ENCODE measurements around the gene KDSR.
A peak's percentile ranks its signal among the peaks of the same experiment; 100 is the strongest.
"Not testable (repeated sequence)": the region's sequence is repeated elsewhere in the genome, so short reads cannot be mapped to it uniquely, and the experiment has no call there.

KDSR gene

DNA sequence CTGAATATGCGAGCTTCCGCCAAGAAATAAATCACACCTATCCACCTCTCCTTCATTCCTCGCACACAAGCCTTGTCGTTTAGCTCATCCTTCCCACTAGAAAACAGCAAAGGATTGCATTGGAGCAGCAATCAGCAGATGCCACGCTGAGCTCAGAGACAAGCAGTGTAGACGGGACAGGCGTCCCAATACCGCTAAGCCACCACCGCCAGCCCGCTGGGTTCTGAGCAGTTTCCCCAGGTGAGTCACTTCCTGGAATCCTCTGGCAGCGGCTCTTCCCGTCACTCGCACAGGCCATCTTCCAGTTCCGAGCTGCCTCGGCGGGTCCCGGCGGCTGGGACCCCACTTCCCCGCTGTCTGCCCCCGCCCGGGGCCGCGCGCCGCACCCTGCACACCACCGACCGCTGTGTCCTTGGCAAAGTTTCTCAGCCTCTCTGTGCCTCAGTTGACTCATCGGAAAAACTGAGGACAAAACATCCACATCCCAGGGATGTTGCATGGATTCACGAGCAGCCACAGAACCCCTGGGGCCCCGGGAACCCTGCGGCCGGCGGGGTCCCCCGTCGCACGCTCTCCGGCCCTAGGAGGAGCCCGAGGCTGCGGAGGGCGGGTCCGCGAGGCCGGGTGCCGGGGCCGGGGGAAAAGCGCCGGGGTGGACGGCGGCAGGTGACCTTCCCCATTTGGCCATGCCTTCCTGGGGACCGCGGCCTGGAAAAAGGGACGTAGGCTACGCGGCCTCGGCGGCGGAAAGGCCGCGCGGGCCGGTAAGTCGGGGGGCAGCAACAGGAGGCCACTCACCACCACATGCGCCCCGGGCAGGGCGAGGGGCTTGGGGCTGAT lies 573 bp downstream of the KDSR start:
- peak; percentile 80 for DNase-seq (ENCODE audit: low read depth)

DNA sequence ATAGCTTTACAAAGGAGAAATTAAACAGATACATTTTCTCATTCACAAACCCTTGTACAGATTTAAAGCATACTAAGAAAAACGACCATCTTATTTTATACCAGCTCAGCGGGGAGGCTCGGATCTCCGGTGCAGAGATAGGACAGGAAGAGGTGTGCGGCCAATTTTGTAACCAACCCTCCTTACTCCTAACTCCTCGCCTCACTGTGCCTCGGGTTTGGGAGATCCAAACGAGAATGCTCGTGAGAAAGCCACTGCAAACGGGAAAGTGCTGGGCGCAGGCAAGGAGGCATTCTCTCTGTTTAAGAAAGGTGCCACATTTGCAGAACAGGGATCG lies 1.2 kb downstream of the KDSR start:
- peak; percentile 27 for DNase-seq (ENCODE audit: low read depth)

DNA sequence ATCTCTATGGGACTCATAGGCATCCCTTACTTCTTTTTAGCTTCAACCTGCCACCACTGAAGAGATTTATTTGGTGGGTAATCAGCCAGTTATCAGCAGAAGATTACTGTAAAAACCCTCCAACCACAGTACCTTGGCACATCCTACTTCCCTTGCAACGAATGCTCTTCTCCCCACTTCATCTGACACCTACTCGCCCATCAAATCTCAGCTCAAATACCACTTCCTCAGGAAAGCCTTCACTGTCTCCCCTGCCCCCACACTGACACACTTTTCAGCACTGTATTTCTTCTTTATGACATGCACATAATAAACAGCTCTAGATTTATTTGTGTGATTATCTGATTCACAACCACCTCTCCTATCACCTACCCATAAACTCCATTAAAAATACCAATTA lies 3.1 kb downstream of the KDSR start:
- no peak for DNase-seq (ENCODE audit: low read depth)

DNA sequence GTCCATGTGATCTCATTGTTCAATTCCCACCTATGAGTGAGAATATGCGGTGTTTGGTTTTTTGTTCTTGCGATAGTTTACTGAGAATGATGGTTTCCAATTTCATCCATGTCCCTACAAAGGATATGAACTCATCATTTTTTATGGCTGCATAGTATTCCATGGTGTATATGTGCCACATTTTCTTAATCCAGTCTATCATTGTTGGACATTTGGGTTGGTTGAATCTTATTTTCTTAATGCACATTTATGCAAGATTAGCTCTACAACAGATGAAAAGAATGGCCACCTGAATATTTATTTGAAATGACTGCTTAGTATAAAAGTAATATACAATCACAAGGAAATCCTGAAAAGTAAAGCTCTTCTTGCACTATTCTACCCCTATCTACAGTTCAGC lies 3.6 kb downstream of the KDSR start:
- DNase-seq (ENCODE audit: low read depth), result not testable (repeated sequence)

DNA sequence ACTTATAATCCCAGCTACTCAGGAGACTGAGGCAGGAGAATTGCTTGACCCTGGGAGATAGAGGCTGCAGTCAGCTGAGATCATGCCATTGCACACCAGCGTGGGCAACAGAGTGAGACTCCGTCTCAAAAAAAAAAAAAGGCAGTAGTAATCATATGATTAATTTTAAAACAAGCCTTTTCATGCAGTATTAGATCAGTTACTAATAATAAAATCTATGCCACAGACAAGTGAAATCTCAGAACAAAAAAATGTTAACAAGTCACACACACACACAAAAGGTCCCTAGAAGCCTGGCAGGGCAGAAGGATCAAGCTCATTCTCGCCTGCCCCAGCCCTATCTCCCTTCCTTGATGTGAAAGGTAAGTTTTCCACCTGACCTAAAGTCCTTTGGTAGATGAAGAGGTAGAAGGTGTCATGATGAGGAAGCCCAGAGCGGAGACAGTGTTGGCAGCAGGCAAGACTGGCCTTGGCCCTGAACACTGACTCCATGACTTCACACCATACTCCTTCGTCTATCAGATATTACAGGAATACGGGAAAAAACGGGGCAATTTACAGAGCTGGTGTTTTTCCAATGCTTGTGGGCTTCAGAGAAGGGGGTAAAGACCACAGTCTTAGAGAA lies 10.6 kb downstream of the KDSR start:
- no peak for DNase-seq (ENCODE audit: low read depth)

DNA sequence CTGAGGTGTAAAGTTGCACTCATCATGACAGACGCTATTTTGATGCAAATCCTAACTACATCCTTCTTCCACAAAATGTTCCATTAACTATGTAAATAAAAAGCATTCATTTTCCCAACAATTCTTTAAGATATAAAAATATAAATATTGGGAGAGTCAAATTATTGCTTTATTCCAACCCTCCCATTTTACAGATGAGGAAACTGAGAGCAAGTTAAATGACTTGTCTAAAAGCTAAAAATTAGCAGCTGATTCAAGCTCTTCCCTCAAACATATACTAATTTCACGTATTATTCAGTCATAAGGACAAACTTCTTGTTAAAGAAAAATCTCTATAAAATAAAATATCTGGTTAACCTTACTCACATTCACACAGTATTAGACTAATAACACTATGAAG lies 16.8 kb downstream of the KDSR start:
- no peak for DNase-seq (ENCODE audit: low read depth)

DNA sequence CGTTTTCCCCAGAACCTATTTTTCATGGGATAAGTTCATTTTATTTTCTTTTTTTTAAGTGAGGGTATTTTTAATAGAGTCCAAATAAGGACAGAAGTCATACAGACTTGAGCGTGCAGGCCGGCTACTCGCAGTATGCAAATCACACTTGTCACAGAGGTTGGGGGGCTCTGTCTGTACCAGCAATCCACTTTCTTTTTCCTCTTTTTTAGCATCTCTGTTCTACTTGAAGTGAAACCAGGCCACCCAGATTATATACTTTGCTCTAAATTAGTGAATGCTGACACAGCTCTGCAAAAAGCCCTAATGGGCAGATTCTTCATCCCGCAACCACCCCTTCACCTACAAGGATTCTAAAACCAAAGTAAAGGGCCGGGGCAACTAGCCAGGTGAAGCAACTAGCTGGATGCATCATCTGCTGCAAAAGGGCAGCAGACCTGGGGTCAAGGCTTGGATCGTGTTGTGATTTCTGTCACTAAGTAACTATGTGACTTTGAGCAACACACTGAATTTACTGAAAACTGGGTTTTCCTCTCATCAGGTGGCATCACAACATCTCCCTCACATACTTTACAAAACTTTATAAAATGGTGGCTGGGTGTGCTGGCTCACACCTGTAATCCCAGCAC lies 18.4 kb downstream of the KDSR start:
- no peak for DNase-seq (ENCODE audit: low read depth)

DNA sequence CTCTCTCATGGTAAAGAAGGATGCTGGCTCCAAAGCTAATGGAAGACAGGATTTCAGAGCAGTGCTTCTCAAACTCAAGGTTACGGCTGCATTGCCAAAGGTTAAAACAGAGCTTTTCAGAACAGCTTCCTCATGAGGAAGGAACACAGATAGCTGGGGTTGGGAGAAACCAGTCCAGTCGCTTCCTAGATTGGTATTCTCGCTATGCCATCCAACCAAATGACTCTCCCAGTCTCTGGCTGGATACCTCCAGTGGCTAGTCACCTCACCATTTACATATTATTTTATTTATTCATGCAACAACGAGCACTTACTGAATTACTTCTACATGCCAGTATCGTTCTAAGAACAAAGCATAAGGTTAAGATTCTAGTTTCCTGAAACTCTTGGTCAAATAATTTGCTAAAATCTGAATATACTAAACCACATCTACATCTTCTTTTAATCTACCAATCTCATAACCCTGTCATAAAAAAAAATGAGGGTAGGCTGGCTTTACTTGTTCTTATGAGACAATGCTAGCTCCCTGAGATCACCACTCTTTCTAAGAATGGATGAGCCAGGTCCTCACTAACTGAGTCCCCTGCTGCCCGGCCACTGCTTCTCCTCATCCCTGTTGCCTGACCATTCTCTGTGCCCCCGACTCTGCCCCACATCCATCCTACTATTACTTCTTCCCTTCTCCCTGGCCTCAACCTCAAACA lies 20.4 kb downstream of the KDSR start:
- peak; percentile 9 for DNase-seq (ENCODE audit: low read depth)

DNA sequence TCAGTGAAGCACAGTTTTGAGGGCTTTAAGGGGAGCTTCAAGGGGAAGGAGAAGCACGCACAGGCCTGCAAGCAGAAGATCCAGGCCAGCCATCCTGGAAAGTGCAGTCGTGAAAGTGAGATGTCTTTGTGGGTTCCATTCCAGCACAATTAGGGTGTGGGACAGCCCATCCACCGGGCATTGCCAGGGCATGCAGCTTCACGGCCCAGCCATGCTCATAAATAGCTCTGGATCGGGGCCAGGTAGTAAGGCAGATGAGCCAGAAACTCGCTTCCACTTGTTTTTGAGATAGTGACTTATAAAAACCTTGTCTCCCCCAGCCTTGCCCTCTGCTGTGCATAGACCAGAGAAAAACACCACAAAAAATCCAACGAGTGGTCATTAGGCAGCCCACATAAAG lies 21.0 kb downstream of the KDSR start:
- peak; percentile 66 for DNase-seq (ENCODE audit: low read depth)

DNA sequence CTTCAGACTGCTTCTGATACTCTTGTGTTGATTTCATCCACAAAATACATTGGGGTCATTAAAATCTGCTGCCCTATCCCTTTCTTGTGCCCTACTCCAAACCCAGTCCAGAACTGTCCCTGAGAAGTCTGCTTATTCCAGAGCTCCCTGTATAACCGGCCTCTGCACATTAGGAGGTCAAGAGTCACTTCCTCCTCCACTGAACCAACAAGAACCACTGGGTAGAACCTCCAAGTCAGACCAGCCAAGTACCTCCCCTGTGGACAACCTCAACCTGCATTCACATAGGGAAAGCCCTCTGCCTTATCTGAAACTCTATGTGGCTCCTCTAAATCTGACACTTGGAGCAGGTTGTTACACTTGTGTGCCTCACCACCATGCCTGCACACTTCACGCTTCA lies 22.1 kb downstream of the KDSR start:
- DNase-seq (ENCODE audit: low read depth), result no peak

DNA sequence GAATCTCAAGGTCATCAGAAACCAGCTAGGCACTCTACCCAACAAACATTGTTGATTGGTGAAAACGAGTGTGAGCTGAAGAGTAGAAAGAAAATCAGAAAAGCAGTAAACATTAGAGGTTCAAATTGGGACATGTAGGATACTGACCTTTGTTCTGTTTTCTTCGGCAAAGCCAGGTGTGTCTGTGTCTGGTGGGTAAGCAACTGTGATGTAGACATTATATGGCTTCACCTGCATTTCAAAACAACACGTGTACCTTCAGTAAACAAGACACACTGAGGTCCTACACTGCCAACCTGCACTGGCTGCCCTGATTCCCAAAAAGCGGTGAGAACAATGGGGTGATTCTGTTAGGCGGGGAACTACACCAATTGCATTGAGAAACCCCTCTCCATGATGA lies 22.7 kb downstream of the KDSR start:
- DNase-seq (ENCODE audit: low read depth), result no peak

DNA sequence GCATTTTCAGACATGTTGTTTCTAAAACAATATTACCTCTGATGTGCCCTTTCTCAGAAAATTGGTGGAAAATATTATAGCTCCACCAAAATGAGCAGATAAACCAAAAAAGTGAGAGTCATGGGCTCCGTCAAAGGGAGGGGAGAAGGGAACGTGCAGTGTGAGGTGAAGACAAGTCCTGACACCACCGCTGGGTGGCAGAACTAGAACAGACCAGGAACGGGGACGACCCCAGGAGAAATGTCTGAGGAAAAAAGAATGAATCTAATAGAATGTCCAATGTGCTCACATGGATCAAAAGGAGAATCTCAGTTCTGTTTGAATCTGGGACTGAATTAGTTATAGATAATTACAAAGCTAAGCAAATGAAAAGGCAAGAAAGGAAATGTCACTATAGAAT lies 24.8 kb downstream of the KDSR start:
- peak; percentile 27 for DNase-seq (ENCODE audit: low read depth)

DNA sequence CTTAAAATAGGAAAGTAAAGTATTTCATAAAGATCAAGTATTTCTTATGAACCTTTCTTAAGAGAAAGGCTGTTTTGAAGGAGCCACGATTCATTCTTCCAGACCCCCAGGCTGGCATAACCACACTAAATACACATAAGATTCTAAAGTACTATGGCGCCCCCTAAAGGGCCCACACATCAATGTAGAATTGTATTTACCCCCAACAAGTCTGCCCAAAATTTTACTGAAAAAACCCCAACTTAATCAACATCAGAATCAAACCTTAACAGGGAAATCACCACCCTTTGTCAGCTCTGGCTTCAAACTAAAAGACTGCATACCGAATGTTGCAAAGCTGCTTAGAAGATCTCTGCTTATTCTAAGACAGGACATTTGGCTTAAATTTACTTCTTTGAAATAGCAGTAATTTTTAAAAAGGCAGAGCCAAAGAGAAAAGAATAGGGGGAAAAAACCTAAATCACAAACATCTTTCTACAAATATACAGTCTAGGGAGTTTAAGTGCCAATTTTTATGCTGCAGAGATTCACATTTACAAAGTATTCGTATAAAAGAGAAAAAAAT lies 27.0 kb downstream of the KDSR start:
- peak; percentile 47 for DNase-seq (ENCODE audit: low read depth)

DNA sequence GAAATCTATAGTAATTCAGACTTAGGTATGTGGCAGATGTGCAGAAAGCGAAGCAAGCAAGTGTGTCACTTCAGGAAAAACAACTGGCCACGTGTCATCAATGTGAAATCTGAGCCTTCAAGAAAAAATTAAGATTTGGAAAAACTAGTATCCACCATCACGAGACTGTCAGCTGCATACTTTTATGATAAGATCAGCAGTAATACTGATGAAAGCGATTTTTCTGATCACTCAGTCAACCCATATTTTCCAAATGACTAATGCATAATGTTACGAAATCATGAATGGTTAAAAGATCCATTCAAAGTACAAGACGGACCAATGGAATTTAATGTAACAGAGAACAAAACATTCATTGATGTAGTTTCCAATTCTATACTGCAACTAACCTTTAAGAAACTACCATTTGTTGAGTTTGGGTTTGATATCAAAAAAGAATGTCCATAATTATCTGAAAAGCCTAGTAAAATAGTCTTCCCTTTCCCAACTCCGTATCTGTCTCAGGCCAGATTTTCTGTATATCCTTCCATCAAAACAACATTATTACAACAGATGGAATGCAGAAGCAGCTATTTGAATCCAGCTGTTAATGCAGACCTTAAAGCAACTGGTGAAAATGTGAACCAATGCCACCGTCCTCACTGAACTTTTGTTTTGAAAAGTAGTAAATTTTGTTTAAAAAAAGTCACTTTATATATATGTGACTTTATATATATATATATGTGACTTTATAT lies 30.5 kb downstream of the KDSR start:
- DNase-seq (ENCODE audit: low read depth), result peak; percentile 93

DNA sequence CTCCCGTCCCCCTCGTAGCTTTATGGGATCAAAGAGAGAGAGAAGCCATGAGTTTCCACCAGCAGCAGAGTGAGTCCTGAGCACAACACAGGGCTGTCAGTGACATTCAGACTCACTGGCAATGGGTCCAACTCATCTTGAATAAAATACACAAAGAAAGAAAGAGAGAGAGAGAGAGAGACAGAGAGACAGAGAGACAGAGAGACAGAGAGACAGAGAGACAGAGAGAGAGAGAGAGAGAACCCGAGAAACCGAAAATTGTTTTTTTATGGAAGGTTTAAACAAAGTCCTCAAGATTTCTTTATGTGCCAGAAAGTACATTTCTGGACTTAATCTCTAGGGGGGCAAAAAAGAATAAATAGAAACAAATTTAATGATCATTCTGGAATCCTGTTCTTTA lies 35.9 kb downstream of the KDSR start:
- no peak for DNase-seq (ENCODE audit: low read depth)

DNA sequence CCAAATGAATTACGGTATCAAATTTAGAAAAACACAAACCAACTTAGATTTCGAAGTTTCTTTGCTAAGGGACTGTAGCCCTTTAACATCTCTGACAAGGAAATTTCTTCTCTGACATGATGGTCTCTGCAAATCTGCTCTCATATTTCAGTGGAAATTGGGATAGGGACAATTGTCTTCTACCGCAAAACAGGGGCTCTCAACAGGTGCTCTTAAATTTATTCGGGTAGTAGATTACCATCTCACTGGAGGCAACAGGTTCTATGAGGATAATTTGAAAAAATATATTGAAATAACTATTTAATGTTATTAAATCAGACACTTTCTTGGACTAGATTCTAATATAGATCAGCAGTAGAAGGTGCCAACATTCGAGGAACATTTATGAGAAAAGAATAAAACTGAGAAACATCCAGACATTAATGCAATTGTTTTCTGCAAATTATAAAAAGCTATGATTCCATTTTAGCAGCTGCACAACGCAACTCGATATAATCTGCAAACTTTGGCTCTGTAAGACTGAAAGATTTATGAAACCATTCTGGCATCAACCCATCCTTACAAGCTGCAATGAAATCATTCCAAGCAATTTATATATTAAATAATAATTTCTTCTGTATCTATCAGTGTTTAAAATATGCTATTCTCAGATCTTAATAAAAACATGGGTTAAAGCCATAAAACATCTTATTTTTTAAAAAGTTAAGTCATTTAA lies 37.4 kb downstream of the KDSR start:
- no peak for DNase-seq (ENCODE audit: low read depth)

DNA sequence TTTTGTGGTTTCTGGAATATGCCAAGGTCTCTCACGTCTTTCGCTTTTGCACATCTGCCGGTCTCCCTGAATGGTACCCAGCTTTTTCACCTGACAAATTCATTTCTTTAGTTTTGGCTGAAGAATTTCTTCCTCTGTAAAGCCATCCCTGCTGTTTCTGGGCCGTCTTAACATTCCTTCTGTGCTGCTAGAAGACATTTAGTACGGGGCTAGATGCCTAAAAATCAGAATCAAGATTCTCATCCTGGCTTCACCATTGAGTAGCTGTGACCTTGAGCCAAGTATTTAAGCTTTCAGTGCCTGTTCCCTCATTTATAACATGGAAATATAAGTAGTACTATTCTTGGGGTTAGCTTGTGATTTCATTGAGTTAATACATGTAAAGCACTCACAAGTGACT lies 41.0 kb downstream of the KDSR start:
- no peak for DNase-seq (ENCODE audit: low read depth)

DNA sequence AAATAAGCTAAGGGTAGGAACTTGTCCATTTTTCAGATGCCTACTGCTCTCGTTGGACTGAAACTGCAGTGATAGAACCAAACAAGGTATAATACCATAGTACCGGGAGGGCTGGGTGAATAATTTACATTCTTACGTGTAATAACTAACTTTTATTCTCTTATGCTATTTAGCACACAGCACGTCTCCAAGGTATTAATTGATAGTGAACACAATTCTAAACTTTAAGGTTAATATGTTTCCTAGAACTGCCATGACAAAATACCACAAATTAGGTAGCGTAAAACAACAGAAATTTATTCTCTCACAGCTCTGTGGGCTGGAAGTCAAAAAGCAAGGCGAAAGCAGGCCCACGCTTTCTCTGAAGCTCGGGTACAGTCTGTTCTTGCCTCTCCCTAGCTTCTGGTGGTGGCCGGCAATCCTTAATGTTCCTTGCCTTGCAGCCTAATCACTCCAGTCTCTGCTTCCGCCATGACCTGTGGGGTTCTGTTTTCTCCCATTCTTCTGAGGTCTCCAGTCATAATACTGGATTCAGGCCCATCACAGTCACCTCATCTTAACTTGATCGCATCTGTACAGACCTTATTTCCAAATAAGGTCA lies 41.8 kb downstream of the KDSR start:
- no peak for DNase-seq (ENCODE audit: low read depth)

DNA sequence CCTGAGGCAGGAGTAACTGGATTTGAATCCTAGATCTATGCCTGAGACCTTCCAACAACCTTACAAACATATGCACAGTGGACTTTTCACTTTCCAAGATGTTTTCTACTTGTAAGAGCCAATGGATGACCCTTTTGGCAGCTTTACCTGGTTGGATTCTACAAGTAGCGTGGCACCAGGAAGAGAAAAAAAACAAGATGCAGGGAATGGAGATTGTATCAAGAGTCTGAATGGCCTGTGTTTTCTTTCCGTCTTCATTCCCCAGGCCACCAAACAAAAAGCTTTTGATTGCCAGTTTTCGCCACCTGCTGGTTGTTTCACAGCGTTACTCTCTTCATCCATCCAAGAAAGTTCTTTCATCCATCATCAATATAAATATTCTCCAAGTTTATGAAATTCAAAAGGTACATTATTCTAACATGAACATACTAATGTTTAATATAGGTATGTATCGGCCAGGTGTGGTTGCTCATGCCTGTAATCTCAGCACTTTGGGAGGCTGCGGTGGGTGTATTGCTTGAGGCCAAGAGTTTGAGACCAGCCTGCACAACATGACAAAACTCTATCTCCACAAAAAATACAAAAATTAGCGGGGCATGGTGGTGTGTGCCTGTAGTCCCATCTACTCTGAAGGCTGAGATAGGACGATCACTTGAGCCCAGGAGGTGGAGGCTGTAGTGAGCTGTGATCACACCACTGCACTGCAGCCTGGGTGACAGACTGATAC lies 43.9 kb downstream of the KDSR start:
- DNase-seq (ENCODE audit: low read depth), result peak; percentile 74

DNA sequence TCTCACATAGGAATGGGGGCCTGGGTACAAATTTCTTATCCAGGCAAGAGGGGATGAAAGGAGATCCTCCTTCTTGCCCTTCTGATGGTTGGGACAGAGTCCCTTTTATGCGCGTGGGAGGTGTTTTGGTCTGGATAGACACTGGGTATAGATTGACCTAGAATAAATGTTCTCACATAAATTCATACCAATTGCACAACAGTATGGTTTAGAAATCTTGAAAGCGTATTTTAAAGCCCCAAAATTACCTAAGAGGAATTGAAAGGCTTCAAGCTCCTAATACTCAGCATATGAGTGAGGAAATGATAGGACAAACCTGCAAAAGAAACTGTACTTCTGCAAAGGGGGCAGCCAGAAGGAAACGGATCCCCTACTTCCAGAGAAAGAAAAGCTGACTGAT lies 44.8 kb downstream of the KDSR start:
- DNase-seq (ENCODE audit: low read depth), result no peak
